ENCODE measurements around the gene PRKAR1B. TPM values are rescaled to one million over a fixed set of nuclear protein-coding genes. Genes with fewer than 3 reads are reported as not detected.

The PRKAR1B gene
- total RNA-seq, 4 donors from 2014 or later = 3.8 to 11.6 (median 6.3) TPM

GRCh38 chr7:631291-631711 lies 95.8 kb downstream of the PRKAR1B start:
- no peak for TF ChIP-seq CTCF (IDR thresholded peaks at IDR 0.05; ENCODE audit: low read depth)

- TF ChIP-seq CTCF (IDR thresholded peaks at IDR 0.05; ENCODE audit: low read depth) = no peak
Observed at GRCh38 chr7:630539-630938, 96.5 kb downstream of the PRKAR1B start.

- TF ChIP-seq CTCF (IDR thresholded peaks at IDR 0.05; ENCODE audit: low read depth) = no peak
Observed at GRCh38 chr7:630111-630511, 97.0 kb downstream of the PRKAR1B start.

GRCh38 chr7:628826-629225 lies 98.3 kb downstream of the PRKAR1B start:
- no peak for TF ChIP-seq CTCF (IDR thresholded peaks at IDR 0.05; ENCODE audit: low read depth)

- TF ChIP-seq CTCF (IDR thresholded peaks at IDR 0.05; ENCODE audit: low read depth) = no peak
Observed at GRCh38 chr7:628402-628763, 98.7 kb downstream of the PRKAR1B start.

GRCh38 chr7:627661-628401 lies 99.2 kb downstream of the PRKAR1B start:
- TF ChIP-seq CTCF (IDR thresholded peaks at IDR 0.05; ENCODE audit: low read depth) = no peak

- no peak for TF ChIP-seq CTCF (IDR thresholded peaks at IDR 0.05; ENCODE audit: low read depth)
Observed at GRCh38 chr7:625376-625971, 101.6 kb downstream of the PRKAR1B start.

All from subcutaneous adipose tissue (tissue), 4 donors.